DND-41 (cell line): ENCODE results near the gene ASPG.

Experiments
- ATAC-seq: fragments of 200-7000 bp; cut with Tn5 transposase; 3 replicates; pipeline ENCODE4 v1.9.1; 2021; ENCODE audit warnings: low read depth; ENCODE audit not compliant: insufficient read depth
- DNase-seq: peaks from one replicate; pipeline ENCODE4 v3.0.0-alpha.2; 2020
- H2AFZ ChIP-seq: 2 replicates; pipeline ENCODE4 v1.6.0; 2012; ENCODE audit warnings: low read depth, low read length
- H3K27ac ChIP-seq: 2 replicates; pipeline ENCODE4 v1.5.1; 2012; ENCODE audit warnings: low read length, inconsistent platforms
- H3K27me3 ChIP-seq: fragments of 200-600 bp; sonication (generic); 2 replicates; pipeline ENCODE4 v1.6.0; 2012; ENCODE audit warnings: low read length, mild to moderate bottlenecking, inconsistent platforms; ENCODE audit not compliant: insufficient read depth, poor library complexity
- H3K36me3 ChIP-seq: 2 replicates; pipeline ENCODE4 v1.5.1; 2012; ENCODE audit warnings: low read length, inconsistent platforms; ENCODE audit not compliant: insufficient read depth
- H3K4me1 ChIP-seq: 2 replicates; pipeline ENCODE4 v1.5.1; 2012; ENCODE audit warnings: mild to moderate bottlenecking, low read length; ENCODE audit not compliant: insufficient read depth
- H3K4me2 ChIP-seq: 2 replicates; pipeline ENCODE4 v1.6.0; 2012; ENCODE audit warnings: mild to moderate bottlenecking, moderate library complexity, low read length, inconsistent platforms; ENCODE audit not compliant: insufficient read depth
- H3K4me3 ChIP-seq, 2 experiments: fragments of 200-600 bp in 1 of 2; shearing (Covaris generic) in 1 of 2; 2 replicates each; pipeline ENCODE4 v1.5.1; 2012 to 2016; ENCODE audit warnings: inconsistent platforms in 2 of 2, low read length in 2 of 2, mild to moderate bottlenecking in 2 of 2, low read depth in 1 of 2, moderate library complexity in 1 of 2
- H3K79me2 ChIP-seq: 2 replicates; pipeline ENCODE4 v1.6.0; 2012; ENCODE audit warnings: low read length, inconsistent platforms; ENCODE audit not compliant: insufficient read depth
- H3K9ac ChIP-seq: 2 replicates; pipeline ENCODE4 v1.6.0; 2012; ENCODE audit warnings: low read depth, mild to moderate bottlenecking, inconsistent platforms, low read length, moderate library complexity
- H3K9me3 ChIP-seq: 2 replicates; pipeline ENCODE4 v1.5.1; 2012; ENCODE audit warnings: low read length, moderate library complexity, mild to moderate bottlenecking, inconsistent platforms; ENCODE audit not compliant: insufficient read depth, severe bottlenecking
- H4K20me1 ChIP-seq: 2 replicates; pipeline ENCODE4 v1.6.0; 2012; ENCODE audit warnings: low read length; ENCODE audit not compliant: insufficient read depth
- EZH2 ChIP-seq: IDR thresholded peaks from 3 replicates; pipeline ENCODE4 v1.6.1; 2012; ENCODE audit warnings: borderline replicate concordance, low read depth, mild to moderate bottlenecking, moderate library complexity, low read length, inconsistent platforms; ENCODE audit not compliant: severe bottlenecking
- TF ChIP-seq, protein P1 (sequence below): IDR thresholded peaks from 2 replicates; pipeline ENCODE4 v1.5.1; 2012; ENCODE audit warnings: borderline replicate concordance, low read length, moderate library complexity, mild to moderate bottlenecking; ENCODE audit not compliant: poor library complexity, severe bottlenecking; ENCODE audit errors: extremely low read depth

ASPG gene

DNA sequence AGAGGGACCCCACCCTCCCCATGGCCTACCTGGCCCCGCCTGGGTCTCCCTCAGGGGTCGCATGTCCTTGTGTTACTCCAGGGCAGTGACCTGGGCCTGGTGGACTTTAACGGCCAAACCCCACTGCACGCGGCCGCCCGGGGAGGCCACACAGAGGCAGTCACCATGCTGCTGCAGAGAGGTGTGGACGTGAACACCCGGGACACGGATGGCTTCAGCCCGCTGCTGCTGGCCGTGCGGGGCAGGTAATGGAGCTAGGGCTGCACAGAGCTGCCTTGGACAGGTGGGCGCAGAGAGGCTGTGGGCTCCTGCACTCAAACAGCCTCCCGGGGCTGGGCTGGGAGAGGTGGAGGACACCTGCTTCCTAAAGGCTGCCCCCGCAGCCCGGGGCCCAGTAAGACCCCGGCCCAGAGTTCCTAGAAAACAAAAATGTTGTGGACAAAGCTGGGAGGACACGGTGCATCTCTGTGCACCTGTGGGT, 21.6 kb downstream of the ASPG start:
- H3K27me3 ChIP-seq, result no peaks in the 10 kb centered on the region
- H3K4me3 ChIP-seq, result no peak overlapping the region
- no peak overlapping the region for H3K4me2 ChIP-seq
- no peaks in the 10 kb centered on the region for H3K4me1 ChIP-seq
- H3K9ac ChIP-seq, result no peak overlapping the region
- no peaks in the 10 kb centered on the region for H3K9me3 ChIP-seq
- peaks cover 3% of the 10 kb centered on the region for H4K20me1 ChIP-seq
- no peaks in the 10 kb centered on the region for H3K79me2 ChIP-seq
- DNase-seq, result no peak
- H3K27ac ChIP-seq, result no peak overlapping the region
- ATAC-seq, result no peak
- TF ChIP-seq, protein P1, sequence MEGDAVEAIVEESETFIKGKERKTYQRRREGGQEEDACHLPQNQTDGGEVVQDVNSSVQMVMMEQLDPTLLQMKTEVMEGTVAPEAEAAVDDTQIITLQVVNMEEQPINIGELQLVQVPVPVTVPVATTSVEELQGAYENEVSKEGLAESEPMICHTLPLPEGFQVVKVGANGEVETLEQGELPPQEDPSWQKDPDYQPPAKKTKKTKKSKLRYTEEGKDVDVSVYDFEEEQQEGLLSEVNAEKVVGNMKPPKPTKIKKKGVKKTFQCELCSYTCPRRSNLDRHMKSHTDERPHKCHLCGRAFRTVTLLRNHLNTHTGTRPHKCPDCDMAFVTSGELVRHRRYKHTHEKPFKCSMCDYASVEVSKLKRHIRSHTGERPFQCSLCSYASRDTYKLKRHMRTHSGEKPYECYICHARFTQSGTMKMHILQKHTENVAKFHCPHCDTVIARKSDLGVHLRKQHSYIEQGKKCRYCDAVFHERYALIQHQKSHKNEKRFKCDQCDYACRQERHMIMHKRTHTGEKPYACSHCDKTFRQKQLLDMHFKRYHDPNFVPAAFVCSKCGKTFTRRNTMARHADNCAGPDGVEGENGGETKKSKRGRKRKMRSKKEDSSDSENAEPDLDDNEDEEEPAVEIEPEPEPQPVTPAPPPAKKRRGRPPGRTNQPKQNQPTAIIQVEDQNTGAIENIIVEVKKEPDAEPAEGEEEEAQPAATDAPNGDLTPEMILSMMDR, result no peak
- TF ChIP-seq EZH2, result no peak
- H3K36me3 ChIP-seq, result no peaks in the 10 kb centered on the region
- H2AFZ ChIP-seq, result no peak overlapping the region

DNA sequence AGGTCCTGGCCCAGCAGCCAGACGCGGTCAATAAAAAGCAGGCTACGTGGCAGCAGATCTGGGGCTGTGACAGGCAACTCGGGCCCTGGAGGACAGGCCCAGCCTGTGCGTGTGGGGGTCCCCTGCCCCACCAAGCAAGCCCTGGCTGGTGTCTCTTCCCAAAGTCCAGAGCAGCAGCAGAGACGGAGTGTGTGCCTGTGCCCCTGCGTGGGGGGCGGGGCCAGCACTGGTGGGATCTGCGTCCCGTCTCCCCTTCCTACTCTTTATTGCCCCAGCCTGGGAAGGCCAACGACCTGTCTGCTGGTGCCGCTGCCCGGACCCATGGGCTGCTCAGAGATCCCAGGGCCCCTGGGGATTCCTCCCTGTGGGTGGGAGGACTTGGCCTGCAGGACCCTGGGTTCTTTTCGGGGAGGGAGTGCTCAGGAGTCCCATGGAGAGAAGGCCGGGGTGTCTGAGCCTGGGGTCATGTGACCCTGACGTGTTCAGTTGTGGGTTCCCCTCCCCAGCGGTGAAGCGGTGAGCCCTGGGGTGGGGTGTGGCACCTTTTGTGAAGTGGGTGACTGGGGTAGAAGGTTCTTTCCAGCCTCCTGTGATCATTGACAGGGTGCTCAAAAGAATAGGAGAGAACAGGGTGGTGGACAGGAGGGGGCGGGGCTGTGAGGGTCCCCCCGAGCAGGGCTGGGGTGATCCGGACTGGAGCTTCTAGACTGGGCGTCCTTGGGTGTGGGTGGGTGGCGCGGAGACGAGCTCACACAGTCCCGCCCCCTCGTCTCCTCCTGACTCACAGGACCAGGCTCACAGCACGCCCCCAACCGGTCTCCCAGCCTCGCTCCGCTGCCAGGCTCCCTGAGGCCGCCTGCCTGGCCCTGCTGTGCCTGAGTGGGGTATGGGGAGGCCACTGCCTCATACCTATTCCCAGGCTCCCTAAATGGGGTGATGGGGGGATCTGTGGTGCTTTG, 22.4 kb downstream of the ASPG start:
- ATAC-seq, result no peak; the same call in 2 of the 3 replicates
- Histone ChIP-seq H3K79me2 (no peaks in the 10 kb centered on the region), H3K27me3 (no peaks in the 10 kb centered on the region), H3K9me3 (no peaks in the 10 kb centered on the region), H3K4me1 (no peaks in the 10 kb centered on the region), H3K9ac (no peak overlapping the region), H3K4me3 (no peak overlapping the region), H4K20me1 (peaks cover 3% of the 10 kb centered on the region), H2AFZ (no peak overlapping the region), H3K27ac (no peak overlapping the region), H3K4me2 (no peak overlapping the region), H3K36me3 (no peaks in the 10 kb centered on the region)
- TF ChIP-seq, protein P1, result no peak
- no peak for TF ChIP-seq EZH2
- DNase-seq, result no peak

DNA sequence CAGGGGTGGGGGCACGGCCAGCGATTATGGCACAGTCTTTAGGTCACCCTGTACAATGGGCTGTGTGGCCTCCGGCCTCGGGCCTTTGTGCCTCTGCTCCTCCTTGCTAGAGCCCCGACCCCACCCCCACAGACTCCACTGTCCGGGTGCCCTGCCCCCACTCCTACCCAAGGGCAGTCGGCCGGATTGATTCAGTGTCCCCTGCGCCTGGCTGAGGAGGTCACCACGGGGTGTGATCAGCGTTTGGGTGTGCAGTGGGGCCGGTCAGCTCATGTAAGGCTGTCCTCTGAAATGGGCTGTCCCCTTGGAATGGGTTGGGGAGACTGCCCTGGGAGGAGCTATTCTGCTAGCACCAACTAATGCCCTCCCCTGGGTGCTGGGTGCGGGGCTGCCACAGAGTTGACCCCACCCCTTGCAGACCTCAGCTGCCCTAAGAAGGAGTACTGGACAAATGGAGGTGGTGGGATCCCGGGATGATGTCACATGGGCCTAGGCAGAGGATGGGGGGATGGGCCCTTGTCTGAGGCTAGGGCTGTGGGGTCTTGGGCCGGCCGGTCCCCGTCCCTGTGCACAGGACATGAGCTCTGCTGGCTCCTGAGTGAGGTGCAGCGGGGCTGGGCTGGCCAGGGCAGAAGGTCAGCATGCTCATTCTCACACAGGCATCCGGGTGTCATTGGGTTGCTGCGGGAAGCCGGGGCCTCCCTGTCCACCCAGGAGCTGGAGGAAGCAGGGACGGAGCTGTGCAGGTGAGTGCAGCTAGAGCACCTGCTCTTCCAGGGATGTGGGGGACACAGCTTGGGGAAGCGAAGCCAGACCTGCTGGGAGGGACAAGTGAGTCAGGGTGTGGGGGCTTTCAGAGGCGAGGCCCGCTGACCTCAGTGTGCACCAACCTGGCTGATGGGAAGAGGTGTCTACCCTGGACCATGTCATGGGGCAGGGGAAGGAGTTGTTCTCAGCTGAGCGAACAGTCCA, 23.4 kb downstream of the ASPG start:
- TF ChIP-seq EZH2, result no peak
- TF ChIP-seq, protein P1, result no peak

More for the DNA sequence above, 23.4 kb downstream of the ASPG start:
- H4K20me1 ChIP-seq, result peaks cover 3% of the 10 kb centered on the region
- no peak overlapping the region for H2AFZ ChIP-seq
- ATAC-seq (no peak), DNase-seq (no peak)
- no peak overlapping the region for H3K4me2 ChIP-seq
- H3K9me3 ChIP-seq, result no peaks in the 10 kb centered on the region
- H3K27me3 ChIP-seq, result no peaks in the 10 kb centered on the region
- H3K36me3 ChIP-seq, result no peaks in the 10 kb centered on the region
- no peaks in the 10 kb centered on the region for H3K4me1 ChIP-seq
- no peak overlapping the region for H3K4me3 ChIP-seq
- H3K79me2 ChIP-seq, result no peaks in the 10 kb centered on the region
- no peak overlapping the region for H3K9ac ChIP-seq
- no peak overlapping the region for H3K27ac ChIP-seq
